HG03095 (cell line): Measurements from ENCODE around the gene LGALS3BP.

Experiments used
- ATAC-seq: cut with Tn5 transposase; IDR thresholded peaks from one replicate; pipeline ENCODE4 v1.9.1; 2021; ENCODE audit warnings: moderate library complexity; ENCODE audit not compliant: unreplicated experiment

Gene LGALS3BP

GRCh38 chr17:78921437-78921971 is 58.2 kb downstream of the LGALS3BP start:
- ATAC-seq, result no peak
